SHP77 treated with DMSO at 0.1 percent for 48 hours (cell line): ENCODE measurements around the gene IL1RAPL1.

Source experiments
- DNase-seq: peaks from one replicate; lab custom pipeline; 2025; lab: John Stamatoyannopoulos, UW

The IL1RAPL1 gene

GRCh38 chrX:29535212-29536162 is 948.2 kb downstream of the IL1RAPL1 start:
- DNase-seq = no peak

GRCh38 chrX:29541038-29541437 is 953.8 kb downstream of the IL1RAPL1 start:
- DNase-seq = no peak

GRCh38 chrX:29542152-29542551 is 954.9 kb downstream of the IL1RAPL1 start:
- no peak for DNase-seq

- no peak for DNase-seq
Observed at GRCh38 chrX:29545878-29546277, 958.6 kb downstream of the IL1RAPL1 start.

- DNase-seq = no peak
Observed at GRCh38 chrX:29547877-29548276, 960.6 kb downstream of the IL1RAPL1 start.

- DNase-seq = no peak
Observed at GRCh38 chrX:29553542-29553941, 966.3 kb downstream of the IL1RAPL1 start.

GRCh38 chrX:29555465-29556091 is 968.3 kb downstream of the IL1RAPL1 start:
- DNase-seq = no peak

- no peak for DNase-seq
Observed at GRCh38 chrX:29560065-29560464, 972.8 kb downstream of the IL1RAPL1 start.

- no peak for DNase-seq
Observed at GRCh38 chrX:29561417-29561816, 974.2 kb downstream of the IL1RAPL1 start.

GRCh38 chrX:29580560-29580959 is 993.3 kb downstream of the IL1RAPL1 start:
- no peak for DNase-seq

- no peak for DNase-seq
Observed at GRCh38 chrX:29581223-29581622, 994.0 kb downstream of the IL1RAPL1 start.

GRCh38 chrX:29587107-29587506 is 999.9 kb downstream of the IL1RAPL1 start:
- DNase-seq = no peak

GRCh38 chrX:29590921-29591320 is 1003.7 kb downstream of the IL1RAPL1 start:
- DNase-seq = no peak

GRCh38 chrX:29604381-29604780 is 1017.1 kb downstream of the IL1RAPL1 start:
- no peak for DNase-seq

GRCh38 chrX:29617276-29617675 is 1030.0 kb downstream of the IL1RAPL1 start:
- DNase-seq = no peak

GRCh38 chrX:29617725-29618124 is 1030.5 kb downstream of the IL1RAPL1 start:
- no peak for DNase-seq

- no peak for DNase-seq
Observed at GRCh38 chrX:29627833-29628232, 1040.6 kb downstream of the IL1RAPL1 start.

- DNase-seq = no peak
Observed at GRCh38 chrX:29634516-29634915, 1047.3 kb downstream of the IL1RAPL1 start.

- no peak for DNase-seq
Observed at GRCh38 chrX:29636331-29636730, 1049.1 kb downstream of the IL1RAPL1 start.

GRCh38 chrX:29640106-29640505 is 1052.9 kb downstream of the IL1RAPL1 start:
- no peak for DNase-seq

GRCh38 chrX:29641461-29641860 is 1054.2 kb downstream of the IL1RAPL1 start:
- no peak for DNase-seq

GRCh38 chrX:29643181-29643580 is 1055.9 kb downstream of the IL1RAPL1 start:
- no peak for DNase-seq

GRCh38 chrX:29648161-29648560 is 1060.9 kb downstream of the IL1RAPL1 start:
- no peak for DNase-seq
